Progenitor cell of endocrine pancreas (in vitro differentiated cells): Measurements from ENCODE around the gene PPP3R1. TPM values are rescaled to one million over a fixed set of nuclear protein-coding genes. Genes with fewer than 3 reads are reported as not detected.

Experiments used
- DNase-seq: peaks from one replicate; pipeline ENCODE4 v3.0.0; 2021; ENCODE audit warnings: low spot score; ENCODE audit not compliant: unreplicated experiment
- H3K27ac Mint-ChIP-seq: 2 replicates; pipeline ENCODE4 v1.8.0; 2021; ENCODE audit warnings: mild to moderate bottlenecking, moderate library complexity, mixed read lengths
- H3K27me3 Mint-ChIP-seq: 2 replicates; pipeline ENCODE4 v1.8.0; 2021; ENCODE audit warnings: mixed read lengths
- H3K36me3 Mint-ChIP-seq: 2 replicates; pipeline ENCODE4 v1.8.0; 2022; ENCODE audit warnings: mixed read lengths; ENCODE audit not compliant: insufficient read depth
- H3K4me1 Mint-ChIP-seq: 2 replicates; pipeline ENCODE4 v1.8.0; 2021; ENCODE audit warnings: low read depth, mixed read lengths
- H3K4me3 Mint-ChIP-seq: 2 replicates; pipeline ENCODE4 v1.8.0; 2021; ENCODE audit warnings: low read depth, mild to moderate bottlenecking, moderate library complexity, mixed read lengths
- H3K9me3 Mint-ChIP-seq: 2 replicates; pipeline ENCODE4 v1.8.0; 2021; ENCODE audit warnings: low read depth, mixed read lengths
- CTCF ChIP-seq: fragments of 200-600 bp; sonication (generic); IDR thresholded peaks from one replicate; pipeline ENCODE4 v1.5.0; 2021; ENCODE audit warnings: antibody characterized with exemption, mild to moderate bottlenecking; ENCODE audit not compliant: unreplicated experiment
- total RNA-seq: library from RNA; stranded (reverse); gene quantifications from 2 replicates; pipeline ENCODE4 v1.2.1, GENCODE V29; 2021

Gene PPP3R1
- total RNA-seq, 1 donor from 2014 or later: 48.5 TPM

- H3K4me1 Mint-ChIP-seq: peaks cover 9% of the 10 kb centered on the region
- H3K4me3 Mint-ChIP-seq: no peak overlapping the region
These were observed 32.6 kb upstream of the PPP3R1 start for GRCh38 chr2:68284896-68285295.

GRCh38 chr2:68283419-68283812, 31.1 kb upstream of the PPP3R1 start:
- Mint-ChIP-seq H3K4me1 (peaks cover 14% of the 10 kb centered on the region), H3K27ac (no peak overlapping the region), H3K4me3 (no peak overlapping the region), H3K36me3 (no peaks in the 10 kb centered on the region), H3K27me3 (peaks cover 34% of the 10 kb centered on the region), H3K9me3 (no peaks in the 10 kb centered on the region)
- no peak for TF ChIP-seq CTCF
- no peak for DNase-seq

More at GRCh38 chr2:68284896-68285295, 32.6 kb upstream of the PPP3R1 start:
- H3K27me3 Mint-ChIP-seq: peaks cover 36% of the 10 kb centered on the region
- DNase-seq: no peak
- TF ChIP-seq CTCF: no peak
- no peak overlapping the region for H3K27ac Mint-ChIP-seq
- no peaks in the 10 kb centered on the region for H3K36me3 Mint-ChIP-seq
- no peaks in the 10 kb centered on the region for H3K9me3 Mint-ChIP-seq

GRCh38 chr2:68282811-68283418, 30.6 kb upstream of the PPP3R1 start:
- Mint-ChIP-seq H3K27ac (no peak overlapping the region), H3K4me1 (peaks cover 14% of the 10 kb centered on the region), H3K36me3 (no peaks in the 10 kb centered on the region), H3K9me3 (no peaks in the 10 kb centered on the region), H3K4me3 (no peak overlapping the region), H3K27me3 (peaks cover 30% of the 10 kb centered on the region)
- DNase-seq: no peak
- peak; percentile 77 for TF ChIP-seq CTCF

- H3K27me3 Mint-ChIP-seq: peaks cover 26% of the 10 kb centered on the region
- no peaks in the 10 kb centered on the region for H3K9me3 Mint-ChIP-seq
- no peak for TF ChIP-seq CTCF
- H3K4me3 Mint-ChIP-seq: no peak overlapping the region
- no peaks in the 10 kb centered on the region for H3K36me3 Mint-ChIP-seq
- no peak for DNase-seq
- peaks cover 12% of the 10 kb centered on the region for H3K4me1 Mint-ChIP-seq
- H3K27ac Mint-ChIP-seq: no peak overlapping the region
These were observed 28.5 kb upstream of the PPP3R1 start for GRCh38 chr2:68280796-68281195.

- no peak for TF ChIP-seq CTCF
- peaks cover 23% of the 10 kb centered on the region for H3K27me3 Mint-ChIP-seq
- H3K27ac Mint-ChIP-seq: no peak overlapping the region
These were observed 28.0 kb upstream of the PPP3R1 start for GRCh38 chr2:68280348-68280747.

More at GRCh38 chr2:68280348-68280747, 28.0 kb upstream of the PPP3R1 start:
- peaks cover 12% of the 10 kb centered on the region for H3K4me1 Mint-ChIP-seq
- no peaks in the 10 kb centered on the region for H3K9me3 Mint-ChIP-seq
- H3K36me3 Mint-ChIP-seq: no peaks in the 10 kb centered on the region
- no peak for DNase-seq
- H3K4me3 Mint-ChIP-seq: no peak overlapping the region
